H9 (cell line): ENCODE measurements around the gene SETSIP. TPM values are rescaled to one million over a fixed set of nuclear protein-coding genes. Genes with fewer than 3 reads are reported as not detected.

Experiments
- DNase-seq: peaks from one replicate; pipeline ENCODE4 v3.0.0-alpha.2; 2017
- H2AFZ ChIP-seq: one replicate; pipeline ENCODE4 v1.6.1; 2013; ENCODE audit warnings: mild to moderate bottlenecking, low read length, control low read depth, moderate library complexity
- H2AK5ac ChIP-seq: 2 replicates; pipeline ENCODE4 v1.6.1; 2013; ENCODE audit warnings: low read length, control low read depth, mixed read lengths; ENCODE audit not compliant: insufficient read length
- H2BK120ac ChIP-seq: one replicate; pipeline ENCODE4 v1.6.1; 2013; ENCODE audit warnings: low read depth, mild to moderate bottlenecking, low read length, control low read depth, inconsistent platforms; ENCODE audit not compliant: poor library complexity, severe bottlenecking
- H2BK12ac ChIP-seq: 2 replicates; pipeline ENCODE4 v1.6.1; 2013; ENCODE audit warnings: low read length, control low read depth, mixed read lengths, low read depth; ENCODE audit not compliant: insufficient read length
- H2BK15ac ChIP-seq: 2 replicates; pipeline ENCODE4 v1.6.1; 2013; ENCODE audit warnings: low read depth, low read length, control low read depth
- H2BK20ac ChIP-seq: one replicate; pipeline ENCODE4 v1.6.1; 2013; ENCODE audit warnings: low read depth, mild to moderate bottlenecking, low read length, control low read depth, inconsistent platforms; ENCODE audit not compliant: poor library complexity, severe bottlenecking
- H2BK5ac ChIP-seq: 2 replicates; pipeline ENCODE4 v1.6.1; 2013; ENCODE audit warnings: low read length, control low read depth, mixed read lengths; ENCODE audit not compliant: insufficient read length
- H3K14ac ChIP-seq: 2 replicates; pipeline ENCODE4 v1.6.1; 2013; ENCODE audit warnings: low read length, control low read depth; ENCODE audit not compliant: insufficient read depth
- H3K18ac ChIP-seq: 2 replicates; pipeline ENCODE4 v1.6.1; 2013; ENCODE audit warnings: low read depth, mild to moderate bottlenecking, mixed read lengths, low read length, control low read depth; ENCODE audit not compliant: insufficient read length
- H3K23ac ChIP-seq: 2 replicates; pipeline ENCODE4 v1.6.1; 2013; ENCODE audit warnings: low read length, control low read depth, mixed read lengths, low read depth; ENCODE audit not compliant: insufficient read length
- H3K23me2 ChIP-seq: 2 replicates; pipeline ENCODE4 v1.6.1; 2013; ENCODE audit warnings: low read depth, mild to moderate bottlenecking, mixed read lengths, low read length, control low read depth; ENCODE audit not compliant: insufficient read length, poor library complexity, severe bottlenecking
- H3K27ac ChIP-seq: 2 replicates; pipeline ENCODE4 v1.5.1; 2013; ENCODE audit warnings: low read length, control low read depth, mixed read lengths, low read depth; ENCODE audit not compliant: insufficient read length
- H3K27me3 ChIP-seq: 2 replicates; pipeline ENCODE4 v1.6.1; 2013; ENCODE audit warnings: low read length, control low read depth, inconsistent platforms; ENCODE audit not compliant: insufficient read depth
- H3K4ac ChIP-seq: 2 replicates; pipeline ENCODE4 v1.6.1; 2013; ENCODE audit warnings: low read depth, mild to moderate bottlenecking, control low read depth, inconsistent platforms, low read length, moderate library complexity
- H3K4me1 ChIP-seq: 2 replicates; pipeline ENCODE4 v1.6.1; 2013; ENCODE audit warnings: low read length, control low read depth, inconsistent platforms; ENCODE audit not compliant: insufficient read depth
- H3K4me2 ChIP-seq: 2 replicates; pipeline ENCODE4 v1.6.1; 2013; ENCODE audit warnings: low read length, control low read depth, mixed read lengths; ENCODE audit not compliant: insufficient read length, insufficient read depth
- H3K56ac ChIP-seq: 2 replicates; pipeline ENCODE4 v1.6.1; 2013; ENCODE audit warnings: low read depth, mild to moderate bottlenecking, mixed read lengths, low read length, control low read depth; ENCODE audit not compliant: insufficient read length
- H3K79me1 ChIP-seq: 2 replicates; pipeline ENCODE4 v1.6.1; 2013; ENCODE audit warnings: low read depth, mild to moderate bottlenecking, moderate library complexity, low read length, control low read depth, inconsistent platforms; ENCODE audit not compliant: insufficient read depth, poor library complexity, severe bottlenecking
- H3K79me2 ChIP-seq: 2 replicates; pipeline ENCODE4 v1.6.1; 2013; ENCODE audit warnings: low read length, control low read depth, inconsistent platforms; ENCODE audit not compliant: insufficient read depth
- H3K9ac ChIP-seq: 2 replicates; pipeline ENCODE4 v1.6.1; 2013; ENCODE audit warnings: low read length, control low read depth, mixed read lengths; ENCODE audit not compliant: insufficient read length; ENCODE audit errors: extremely low read depth
- H3K9me3 ChIP-seq: one replicate; pipeline ENCODE4 v1.6.1; 2013; ENCODE audit warnings: low read depth, low read length, inconsistent platforms; ENCODE audit not compliant: control insufficient read depth
- H3T11ph ChIP-seq: one replicate; pipeline ENCODE4 v1.6.1; 2013; ENCODE audit warnings: mild to moderate bottlenecking, low read length, control low read depth, inconsistent platforms
- H4K20me1 ChIP-seq: one replicate; pipeline ENCODE4 v1.6.1; 2013; ENCODE audit not compliant: control insufficient read depth, insufficient read length, insufficient read depth
- H4K5ac ChIP-seq: 2 replicates; pipeline ENCODE4 v1.6.1; 2013; ENCODE audit warnings: low read depth, mild to moderate bottlenecking, mixed read lengths, low read length, control low read depth; ENCODE audit not compliant: insufficient read length
- H4K8ac ChIP-seq: replicated peaks from 2 replicates; pipeline ENCODE4 v1.6.1; 2013; ENCODE audit warnings: low read length, control low read depth, mixed read lengths, low read depth; ENCODE audit not compliant: insufficient read length
- H4K91ac ChIP-seq: 2 replicates; pipeline ENCODE4 v1.6.1; 2013; ENCODE audit warnings: low read depth, mild to moderate bottlenecking, moderate library complexity, mixed read lengths, low read length, control low read depth; ENCODE audit not compliant: insufficient read length
- H3K27ac Mint-ChIP-seq, 3 experiments: 2 replicates in 2 of 3; 3 replicates in 1 of 3; pipeline ENCODE4 v1.8.0; 2020 to 2021; ENCODE audit warnings: mixed read lengths in 3 of 3, mild to moderate bottlenecking in 1 of 3, moderate library complexity in 1 of 3
- H3K27me3 Mint-ChIP-seq: 2 replicates; pipeline ENCODE4 v1.8.0; 2021; ENCODE audit warnings: low read depth, mild to moderate bottlenecking, moderate library complexity, mixed read lengths
- H3K36me3 Mint-ChIP-seq, 3 experiments: 2 replicates in 2 of 3; 3 replicates in 1 of 3; pipeline ENCODE4 v1.8.0; 2020 to 2021; ENCODE audit warnings: low read depth in 3 of 3, mixed read lengths in 3 of 3; ENCODE audit not compliant: insufficient read depth in 1 of 3
- H3K4me1 Mint-ChIP-seq, 2 experiments: 2 replicates each; pipeline ENCODE4 v1.8.0; 2020; ENCODE audit warnings: mixed read lengths in 2 of 2
- H3K4me3 Mint-ChIP-seq, 2 experiments: 2 replicates in 1 of 2; 3 replicates in 1 of 2; pipeline ENCODE4 v1.8.0; 2020 to 2021; ENCODE audit warnings: mild to moderate bottlenecking in 2 of 2, mixed read lengths in 2 of 2, moderate library complexity in 1 of 2
- H3K9me3 Mint-ChIP-seq, 2 experiments: 2 replicates in 1 of 2; 3 replicates in 1 of 2; pipeline ENCODE4 v1.8.0; 2020; ENCODE audit warnings: mild to moderate bottlenecking in 2 of 2, mixed read lengths in 2 of 2, moderate library complexity in 1 of 2
- CTCF ChIP-seq: fragments of 200-600 bp; sonication (generic); conservative IDR thresholded peaks from 3 replicates; pipeline ENCODE4 v1.8.0; 2021; ENCODE audit warnings: antibody characterized with exemption, mild to moderate bottlenecking
- WGBS: extraction: QIAGEN DNeasy Blood & Tissue Kit; methylation state at CpG from one replicate; pipeline ENCODE4 v1.1.7; 2013; ENCODE audit warnings: missing lambda C conversion rate, low lambda C conversion rate, mixed read lengths; ENCODE audit not compliant: insufficient read length; ENCODE audit errors: extremely low coverage; 5-methylcytosine and 5-hydroxymethylcytosine counted together
- total RNA-seq: library from RNA; stranded (reverse); gene quantifications from 2 replicates; pipeline ENCODE4 v1.2.1, GENCODE V29; 2021

The SETSIP gene
- total RNA-seq, 1 experiment from 2014 or later: 0.35 TPM

GRCh38 chr1:92080128-92080985 lies 5.1 kb upstream of the SETSIP start, which contains the start of gene BTBD8:
BTBD8 (plus strand) TSS chr1:92080345; CDS start chr1:92080572, 227 bp downstream.
- Mint-ChIP-seq H3K9me3 (peaks cover 14 to 19% of the 10 kb centered on the region in 2 experiments), H3K4me1 (peaks cover 5 to 6% of the 10 kb centered on the region in 2 experiments; a peak in 2 of 4 replicates), H3K27me3 (no peaks in the 10 kb centered on the region), H3K27ac (peak within 1 kb of the TSS; percentile 98 to 99 (median 98)), H3K4me3 (peak within 1 kb of the TSS; percentile 91 to 95), H3K36me3 (peaks cover 4 to 14% (median 7%) of the 10 kb centered on the region in 3 experiments; a peak in 6 of 7 replicates)
- Histone ChIP-seq H3K9ac (peak within 1 kb of the TSS; percentile 89), H3K27me3 (no peaks in the 10 kb centered on the region), H4K5ac (peak within 1 kb of the TSS; percentile 50), H3K27ac (peak within 1 kb of the TSS; percentile 65), H2BK20ac (no peak within 1 kb of the TSS), H4K8ac (no peak within 1 kb of the TSS), H2AK5ac (no peak within 1 kb of the TSS), H3K56ac (no peak within 1 kb of the TSS), H4K91ac (no peak within 1 kb of the TSS), H3K79me1 (no peaks in the 10 kb centered on the region), H2BK120ac (no peak within 1 kb of the TSS), H3K23me2 (peaks cover 3% of the 10 kb centered on the region), H3K79me2 (no peaks in the 10 kb centered on the region), H4K20me1 (no peaks in the 10 kb centered on the region), H2BK15ac (0 out of 2 replicates have a peak within 1 kb of the TSS, but pooled peaks have one; percentile 60), H3K14ac (peak within 1 kb of the TSS; percentile 97), H3T11ph (no peak within 1 kb of the TSS), H2AFZ (peak within 1 kb of the TSS; percentile 99), H3K23ac (no peak within 1 kb of the TSS), H2BK12ac (no peak within 1 kb of the TSS), H3K4me2 (peak within 1 kb of the TSS; percentile 96), H3K4ac (no peak within 1 kb of the TSS; the same call in 1 of the 2 replicates), H2BK5ac (peak within 1 kb of the TSS; percentile 77), H3K9me3 (peaks cover 11% of the 10 kb centered on the region), H3K18ac (peak within 1 kb of the TSS; percentile 91), H3K4me1 (no peaks in the 10 kb centered on the region)
- WGBS: no CpG with 5 or more reads among the region's 55 CpGs
- TF ChIP-seq CTCF: no peak; the same call in 2 of the 3 replicates
- DNase-seq: peak; percentile 95
